H1 (cell line): ENCODE measurements around the gene LDLR. TPM values are rescaled to one million over a fixed set of nuclear protein-coding genes. Genes with fewer than 3 reads are reported as not detected.

Source experiments
- CTCF ChIA-PET: fragments of 300-600 bp; sonication (Branson Sonifier 250); formaldehyde crosslinking; loops from one replicate; lab custom pipeline; 2021; ENCODE audit not compliant: partially characterized antibody; lab: Charles Lee
- POLR2A ChIA-PET: fragments of 300-600 bp; sonication (Branson Sonifier 250); formaldehyde crosslinking; loops from one replicate; lab custom pipeline; 2021; ENCODE audit warnings: inconsistent platforms; ENCODE audit not compliant: partially characterized antibody; lab: Charles Lee
- DNase-seq, 2 experiments: peaks; one replicate each; pipeline versions ENCODE4 v3.0.0 to v3.0.0-alpha.2; 2010 to 2022; ENCODE audit warnings: low spot score in 2 of 2, low read depth in 1 of 2, mixed read lengths in 1 of 2
- FAIRE-seq: peaks from 2 replicates; lab custom pipeline; 2011; peaks lifted over from hg19 to GRCh38; lab: Jason Lieb, UNC
- H2AFZ ChIP-seq: 2 replicates; pipeline ENCODE4 v1.8.1; 2012; ENCODE audit warnings: low read length, inconsistent platforms
- H2AK5ac ChIP-seq: 2 replicates; pipeline ENCODE4 v1.6.1; 2013; ENCODE audit warnings: low read depth, low read length
- H2BK120ac ChIP-seq: replicated peaks from 2 replicates; pipeline ENCODE3; 2013; ENCODE audit warnings: low read depth, low read length, inconsistent platforms
- H2BK12ac ChIP-seq: 2 replicates; pipeline ENCODE4 v1.6.1; 2013; ENCODE audit warnings: low read depth, low read length
- H2BK15ac ChIP-seq: 2 replicates; pipeline ENCODE4 v1.6.1; 2013; ENCODE audit warnings: low read length
- H2BK20ac ChIP-seq: 2 replicates; pipeline ENCODE4 v1.6.1; 2013; ENCODE audit warnings: low read length
- H2BK5ac ChIP-seq: 2 replicates; pipeline ENCODE4 v1.6.1; 2013; ENCODE audit warnings: low read depth, low read length
- H3K14ac ChIP-seq: 2 replicates; pipeline ENCODE4 v1.6.1; 2013; ENCODE audit warnings: inconsistent platforms; ENCODE audit not compliant: insufficient read length
- H3K18ac ChIP-seq: 2 replicates; pipeline ENCODE4 v1.6.1; 2013; ENCODE audit warnings: low read length; ENCODE audit errors: extremely low read depth
- H3K23ac ChIP-seq: 2 replicates; pipeline ENCODE4 v1.6.1; 2013; ENCODE audit warnings: inconsistent platforms; ENCODE audit not compliant: insufficient read length
- H3K23me2 ChIP-seq: 2 replicates; pipeline ENCODE4 v1.6.1; 2013; ENCODE audit warnings: low read depth, low read length
- H3K27ac ChIP-seq: 2 replicates; pipeline ENCODE4 v1.6.1; 2011; ENCODE audit warnings: low read depth, low read length, inconsistent platforms
- H3K27me3 ChIP-seq, 4 experiments: replicated peaks in 1 of 4; 1 replicate in 1 of 4; 2 replicates in 3 of 4; pipeline versions ENCODE4 v1.6.1 to v1.8.1; 2011 to 2013; ENCODE audit warnings: low read length in 3 of 4, mild to moderate bottlenecking in 3 of 4, inconsistent platforms in 2 of 4, mixed read lengths in 2 of 4, moderate library complexity in 1 of 4; ENCODE audit not compliant: control insufficient read depth in 3 of 4, insufficient read depth in 3 of 4; ENCODE audit errors: extremely low read depth in 1 of 4
- H3K36me3 ChIP-seq, 4 experiments: 2 replicates each; pipeline versions ENCODE4 v1.6.1 to v1.8.1; 2011 to 2013; ENCODE audit warnings: mild to moderate bottlenecking in 4 of 4, low read length in 3 of 4, moderate library complexity in 2 of 4, control low read depth in 1 of 4, inconsistent platforms in 1 of 4; ENCODE audit not compliant: insufficient read depth in 4 of 4, control insufficient read depth in 2 of 4
- H3K4ac ChIP-seq: replicated peaks from 2 replicates; pipeline ENCODE3; 2013; ENCODE audit warnings: low read length, low read depth, mixed read lengths, inconsistent platforms; ENCODE audit not compliant: insufficient read length
- H3K4me1 ChIP-seq, 4 experiments: replicated peaks in 1 of 4; 1 replicate in 1 of 4; 2 replicates in 3 of 4; pipeline versions ENCODE4 v1.6.1 to v1.8.1; 2011 to 2013; ENCODE audit warnings: low read length in 3 of 4, inconsistent platforms in 2 of 4, mixed read lengths in 1 of 4; ENCODE audit not compliant: insufficient read depth in 4 of 4, control insufficient read depth in 3 of 4
- H3K4me2 ChIP-seq, 2 experiments: 2 replicates each; pipeline versions ENCODE4 v1.6.1 to v1.8.1; 2011 to 2013; ENCODE audit warnings: low read depth in 2 of 2, low read length in 2 of 2, control low read depth in 1 of 2, inconsistent platforms in 1 of 2, mild to moderate bottlenecking in 1 of 2; ENCODE audit not compliant: insufficient read depth in 1 of 2
- H3K4me3 ChIP-seq, 4 experiments: fragments of 200-600, 300-600 bp in 1 of 4; sonication (generic), shearing (Covaris generic), sonication (Bioruptor Twin) in 1 of 4; 2 replicates each; pipeline versions ENCODE4 v1.5.1 to v1.8.1; 2011 to 2016; ENCODE audit warnings: low read length in 4 of 4, low read depth in 3 of 4, control low read depth in 2 of 4, inconsistent platforms in 2 of 4, mild to moderate bottlenecking in 2 of 4, mixed read lengths in 1 of 4, moderate library complexity in 1 of 4; ENCODE audit not compliant: insufficient read depth in 2 of 4; ENCODE audit errors: extremely low read depth in 1 of 4
- H3K56ac ChIP-seq: replicated peaks from 2 replicates; pipeline ENCODE3; 2013; ENCODE audit warnings: low read depth, mild to moderate bottlenecking, mixed read lengths, low read length, inconsistent platforms; ENCODE audit not compliant: insufficient read length
- H3K79me1 ChIP-seq: 2 replicates; pipeline ENCODE4 v1.6.1; 2013; ENCODE audit warnings: low read depth, low read length, control low read depth
- H3K79me2 ChIP-seq, 2 experiments: 2 replicates each; pipeline versions ENCODE4 v1.6.1 to v1.8.1; 2012 to 2013; ENCODE audit warnings: low read length in 2 of 2, mild to moderate bottlenecking in 2 of 2, inconsistent platforms in 1 of 2; ENCODE audit not compliant: insufficient read depth in 2 of 2, control insufficient read depth in 1 of 2
- H3K9ac ChIP-seq, 4 experiments: replicated peaks in 1 of 4; 1 replicate in 1 of 4; 2 replicates in 3 of 4; pipeline versions ENCODE4 v1.6.1 to v1.8.1; 2011 to 2013; ENCODE audit warnings: low read depth in 3 of 4, low read length in 3 of 4, control low read depth in 2 of 4, mild to moderate bottlenecking in 2 of 4, moderate library complexity in 2 of 4, inconsistent platforms in 1 of 4; ENCODE audit errors: extremely low read depth in 1 of 4
- H3K9me3 ChIP-seq, 2 experiments: 2 replicates each; pipeline versions ENCODE4 v1.6.1 to v1.8.1; 2012 to 2013; ENCODE audit warnings: mild to moderate bottlenecking in 2 of 2, moderate library complexity in 2 of 2, control low read depth in 1 of 2, inconsistent platforms in 1 of 2, low read depth in 1 of 2, low read length in 1 of 2, mixed read lengths in 1 of 2; ENCODE audit not compliant: insufficient read depth in 2 of 2
- H4K20me1 ChIP-seq, 2 experiments: replicated peaks in 1 of 2; 2 replicates each; pipeline versions ENCODE3 to v1.8.1; 2011 to 2013; ENCODE audit warnings: inconsistent platforms in 2 of 2, low read length in 2 of 2, mild to moderate bottlenecking in 1 of 2; ENCODE audit not compliant: insufficient read depth in 2 of 2, control insufficient read depth in 1 of 2
- H4K5ac ChIP-seq: 2 replicates; pipeline ENCODE4 v1.6.1; 2013; ENCODE audit warnings: low read length, low read depth, mixed read lengths, inconsistent platforms; ENCODE audit not compliant: insufficient read length
- H4K8ac ChIP-seq: 2 replicates; pipeline ENCODE4 v1.8.0; 2013; ENCODE audit warnings: mild to moderate bottlenecking, moderate library complexity, low read length, inconsistent platforms; ENCODE audit not compliant: insufficient read depth; ENCODE audit errors: extremely low read depth
- H4K91ac ChIP-seq: replicated peaks from 2 replicates; pipeline ENCODE3; 2013; ENCODE audit warnings: low read length, mixed read lengths, inconsistent platforms; ENCODE audit not compliant: insufficient read length
- HDAC6 ChIP-seq: IDR thresholded peaks from one replicate; pipeline ENCODE4 v1.7.1; 2012; ENCODE audit warnings: low read depth, mild to moderate bottlenecking, inconsistent platforms, low read length, moderate library complexity
- WGBS, 2 experiments: shearing (Covaris generic) in 1 of 2; methylation state at CpG; one replicate each; pipeline versions ENCODE4 v1.1.6 to v1.1.7; 2013 to 2015; ENCODE audit warnings: low lambda C conversion rate in 2 of 2, mixed read lengths in 2 of 2, inconsistent platforms in 1 of 2, low coverage in 1 of 2, missing lambda C conversion rate in 1 of 2; ENCODE audit not compliant: insufficient replicate concordance in 2 of 2, insufficient coverage in 1 of 2, insufficient read length in 1 of 2; ENCODE audit errors: extremely low coverage in 1 of 2, missing lambda C conversion rate in 1 of 2; 5-methylcytosine and 5-hydroxymethylcytosine counted together
- polyA plus RNA-seq, 7 experiments: library from polyadenylated mRNA; depleted of rRNA in 3 of 7; stranded (reverse) in 5 of 7; unstranded in 2 of 7; fragments of >200 nt in 5 of 7; fragments of 200-250 nt in 2 of 7; gene quantifications; 1 replicate in 5 of 7; 2 replicates in 1 of 7; 4 replicates in 1 of 7; pipeline versions ENCODE4 v1.2.1 to v1.2.3, GENCODE V29; 2011 to 2013; ENCODE audit warnings: missing spikeins in 2 of 7, mixed read lengths in 2 of 7
- total RNA-seq: library from RNA; stranded (reverse); fragmentation: NEBNext Ultra II Directional; extraction: Animal tissue kit (Norgen Biotek cat#: 25700); gene quantifications from 2 replicates; pipeline ENCODE4 v1.2.1, GENCODE V29; 2021

LDLR gene
- total and polyA plus RNA-seq, 2 of the 8 experiments (the other 6 are each of a cell fraction or from before 2014, with no cell fraction given): 70.1 to 118 TPM

DNA sequence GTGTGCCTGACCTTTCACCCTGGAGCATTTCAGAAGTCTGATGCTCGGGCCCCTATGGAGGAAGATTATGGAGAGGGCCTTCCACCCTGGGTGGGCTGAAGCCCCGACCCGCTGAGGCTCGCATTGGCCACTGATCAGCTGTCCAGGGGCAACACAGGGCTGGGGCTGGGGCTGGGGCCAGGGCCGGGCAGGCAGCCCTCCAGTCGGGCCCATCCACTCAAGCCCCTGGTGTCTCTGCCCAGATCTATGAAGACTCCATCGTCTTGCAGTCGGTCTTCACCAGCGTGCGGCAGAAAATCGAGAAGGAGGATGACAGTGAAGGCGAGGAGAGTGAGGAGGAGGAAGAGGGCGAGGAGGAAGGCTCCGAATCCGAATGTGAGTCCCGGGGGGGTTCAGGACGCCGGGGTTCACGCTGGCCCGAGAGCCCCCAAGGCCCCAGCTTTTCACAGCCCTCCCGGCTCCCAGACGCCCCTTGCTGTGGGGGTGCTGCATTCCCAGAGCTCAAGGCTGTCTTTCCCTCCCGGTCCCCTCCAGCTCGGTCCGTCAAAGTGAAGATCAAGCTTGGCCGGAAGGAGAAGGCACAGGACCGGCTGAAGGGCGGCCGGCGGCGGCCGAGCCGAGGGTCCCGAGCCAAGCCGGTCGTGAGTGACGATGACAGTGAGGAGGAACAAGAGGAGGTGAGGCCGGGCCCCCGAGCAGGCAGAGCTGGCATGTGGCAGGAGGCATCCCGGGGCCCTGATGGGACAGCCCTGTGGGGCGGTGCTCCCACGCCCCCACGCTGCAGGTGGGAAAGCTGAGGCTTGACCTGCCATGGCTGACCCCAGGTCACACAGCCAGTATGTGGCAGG, 29.5 kb upstream of the LDLR start:
- Histone ChIP-seq H3K79me2 (no peaks in the 10 kb centered on the region), H2BK120ac (no peak overlapping the region), H3K27me3 (no peaks in the 10 kb centered on the region), H3K4me1 (no peaks in the 10 kb centered on the region), H3K56ac (no peak overlapping the region), H3K27ac (no peak overlapping the region), H3K4ac (no peak overlapping the region), H2BK15ac (no peak overlapping the region), H2BK12ac (no peak overlapping the region), H3K14ac (no peak overlapping the region), H3K4me2 (no peak overlapping the region), H3K9me3 (no peaks in the 10 kb centered on the region), H2AK5ac (no peak overlapping the region), H3K23ac (no peak overlapping the region), H3K4me3 (no peak overlapping the region), H2BK5ac (no peak overlapping the region), H2AFZ (no peak overlapping the region), H3K23me2 (no peaks in the 10 kb centered on the region), H4K91ac (no peak overlapping the region), H4K8ac (no peak overlapping the region), H3K18ac (no peak overlapping the region), H4K20me1 (peaks cover 1 to 4% of the 10 kb centered on the region in 2 experiments), H3K9ac (no peak overlapping the region), H3K36me3 (peaks cover 16 to 53% (median 34%) of the 10 kb centered on the region in 4 experiments; a peak in 7 of 8 replicates), H3K79me1 (no peaks in the 10 kb centered on the region; the same call in none of the 2 replicates), H2BK20ac (no peak overlapping the region), H4K5ac (no peak overlapping the region)
- no peak for DNase-seq
- no peak for FAIRE-seq
- CTCF ChIA-PET: interaction anchor here (0.6 to 3.9 kb wide), 4 partner anchors 8 to 118 kb away, joined by 3 to 16 read pairs (median 3); no protein-coding TSS in a partner anchor
- no peak for TF ChIP-seq HDAC6
- POLR2A ChIA-PET: interaction anchor here (1.2 kb wide), 1 partner anchor 12 kb away, joined by 3 read pairs; no protein-coding TSS in a partner anchor
- WGBS, 2 experiments: 93% methylated on average over 23 of the region's 43 CpGs; no CpG with 5 or more reads in 1 of the 2 experiments
